Tibial nerve (tissue), 4 donors: ENCODE results near the gene EML2. TPM values are rescaled to one million over a fixed set of nuclear protein-coding genes. Genes with fewer than 3 reads are reported as not detected.

Experiments used
- DNase-seq, 2 donors: peaks; one replicate each; pipeline ENCODE4 v3.0.0-alpha.2; 2019; ENCODE audit warnings: low spot score in 2 of 2
- H3K27ac ChIP-seq, 4 donors: fragments of 200-600 bp; sonication (generic) in 3 of 4; one replicate each; pipeline ENCODE4 v1.5.1; 2017 to 2019; ENCODE audit warnings: mild to moderate bottlenecking in 1 of 4
- H3K27me3 ChIP-seq, 2 donors: fragments of 200-600 bp; sonication (generic) in 1 of 2; one replicate each; pipeline versions ENCODE4 v1.5.1 to v1.6.0; 2017 to 2019
- H3K36me3 ChIP-seq, 3 donors: fragments of 200-600 bp; sonication (generic); one replicate each; pipeline ENCODE4 v1.5.1; 2018 to 2019
- H3K4me1 ChIP-seq, 4 donors: fragments of 200-600 bp; sonication (generic) in 3 of 4; one replicate each; pipeline ENCODE4 v1.5.1; 2017 to 2019
- H3K4me3 ChIP-seq, 4 donors: fragments of 200-600 bp; sonication (generic) in 3 of 4; one replicate each; pipeline ENCODE4 v1.5.1; 2017 to 2019; ENCODE audit warnings: mild to moderate bottlenecking in 1 of 4, moderate library complexity in 1 of 4
- H3K9me3 ChIP-seq, 4 donors: fragments of 200-600 bp; sonication (generic) in 3 of 4; one replicate each; pipeline ENCODE4 v1.5.1; 2017 to 2019
- CTCF ChIP-seq, 5 experiments: fragments of 200-600 bp in 3 of 5; fragments of 450-650 bp in 2 of 5; sonication (generic) in 3 of 5; IDR thresholded peaks; one replicate each; pipeline ENCODE4 v1.5.1; 2016 to 2019; ENCODE audit warnings: antibody characterized with exemption in 5 of 5, mild to moderate bottlenecking in 3 of 5, moderate library complexity in 2 of 5
- EP300 ChIP-seq, 2 donors: sonication (generic); formaldehyde crosslinking; IDR thresholded peaks; one replicate each; pipeline ENCODE4 v1.6.1; 2017; ENCODE audit warnings: antibody characterized with exemption in 2 of 2, mild to moderate bottlenecking in 1 of 2
- POLR2A ChIP-seq, 2 donors: fragments of 450-650 bp; IDR thresholded peaks; one replicate each; pipeline ENCODE4 v1.6.1; 2017; ENCODE audit warnings: antibody characterized with exemption in 2 of 2, mild to moderate bottlenecking in 2 of 2, moderate library complexity in 2 of 2
- WGBS, 2 donors: methylation state at CpG; one replicate each; pipeline ENCODE4 v1.1.5; 2018; 5-methylcytosine and 5-hydroxymethylcytosine counted together
- total RNA-seq, 4 donors: library from RNA; depleted of rRNA; stranded (reverse); fragments of >200 nt; gene quantifications; one replicate each; pipeline ENCODE4 v1.1.0, GENCODE V29; 2016

EML2 gene
- total RNA-seq, 4 donors from 2014 or later, result 21.0 to 57.1 (median 25.0) TPM

- H3K36me3 ChIP-seq, result no peaks in the 10 kb centered on the region
- peak overlapping the region in 1 of 4 donors; percentile 64 for H3K4me3 ChIP-seq
- no peaks in the 10 kb centered on the region for H3K9me3 ChIP-seq
- peak overlapping the region; percentile 32 to 81 (median 60) for H3K27ac ChIP-seq
- H3K27me3 ChIP-seq, result peaks cover 0 to 93% of the 10 kb centered on the region in 2 donors
- H3K4me1 ChIP-seq, result peaks cover 0 to 45% (median 1%) of the 10 kb centered on the region in 4 donors
- 6% methylated on average over 13 of the region's 13 CpGs for WGBS, 2 donors
- DNase-seq, result no peak
- TF ChIP-seq EP300 (IDR thresholded peaks at IDR 0.05) (no peak), CTCF (IDR thresholded peaks at IDR 0.05) (no peak), POLR2A (IDR thresholded peaks at IDR 0.05) (no peak)
Observed at GRCh38 chr19:45599286-45599685, 39.9 kb downstream of the EML2 start.

GRCh38 chr19:45598267-45599001, 40.8 kb downstream of the EML2 start:
- 5% methylated on average over 20 to 22 of the region's 22 CpGs for WGBS, 2 donors
- TF ChIP-seq CTCF (IDR thresholded peaks at IDR 0.05) (no peak), EP300 (IDR thresholded peaks at IDR 0.05) (no peak), POLR2A (IDR thresholded peaks at IDR 0.05) (no peak)
- peak overlapping the region; percentile 38 to 81 (median 60) for H3K27ac ChIP-seq

GRCh38 chr19:45597425-45598111, 41.6 kb downstream of the EML2 start:
- WGBS, 2 donors, result 15 to 29% methylated on average over 5 of the region's 5 CpGs
- H3K4me3 ChIP-seq, result peak overlapping the region in 1 of 4 donors; percentile 64
- no peaks in the 10 kb centered on the region for H3K9me3 ChIP-seq
- H3K36me3 ChIP-seq, result no peaks in the 10 kb centered on the region
- H3K27ac ChIP-seq, result peak overlapping the region in 3 of 4 donors; percentile 52 to 81 (median 68)
- peaks cover 0 to 83% of the 10 kb centered on the region in 2 donors for H3K27me3 ChIP-seq
- no peak for DNase-seq
- peaks cover 0 to 45% (median 1%) of the 10 kb centered on the region in 4 donors for H3K4me1 ChIP-seq
- no peak for TF ChIP-seq POLR2A (IDR thresholded peaks at IDR 0.05)
- TF ChIP-seq EP300 (IDR thresholded peaks at IDR 0.05), result peak in 1 of 2 donors; percentile 30

More at GRCh38 chr19:45598267-45599001, 40.8 kb downstream of the EML2 start:
- Histone ChIP-seq H3K4me3 (peak overlapping the region in 1 of 4 donors; percentile 64), H3K27me3 (peaks cover 0 to 88% of the 10 kb centered on the region in 2 donors), H3K36me3 (no peaks in the 10 kb centered on the region), H3K4me1 (peaks cover 0 to 45% (median 1%) of the 10 kb centered on the region in 4 donors), H3K9me3 (no peaks in the 10 kb centered on the region)
- DNase-seq, result no peak

GRCh38 chr19:45595814-45596213, 43.4 kb downstream of the EML2 start:
- Histone ChIP-seq H3K36me3 (peaks cover 0 to 9% (median 0%) of the 10 kb centered on the region in 3 donors), H3K4me3 (no peak overlapping the region), H3K27me3 (peaks cover 0 to 78% of the 10 kb centered on the region in 2 donors), H3K9me3 (no peaks in the 10 kb centered on the region), H3K4me1 (peaks cover 0 to 38% (median 1%) of the 10 kb centered on the region in 4 donors), H3K27ac (no peak overlapping the region)
- WGBS, 2 donors, result 57 to 67% methylated on average over 6 of the region's 6 CpGs
- no peak for DNase-seq
- no peak for TF ChIP-seq POLR2A (IDR thresholded peaks at IDR 0.05)
- no peak for TF ChIP-seq CTCF (IDR thresholded peaks at IDR 0.05)
- no peak for TF ChIP-seq EP300 (IDR thresholded peaks at IDR 0.05)

- no peak for DNase-seq
- peaks cover 0 to 19% (median 0%) of the 10 kb centered on the region in 4 donors for H3K4me1 ChIP-seq
- TF ChIP-seq EP300 (IDR thresholded peaks at IDR 0.05) (no peak), POLR2A (IDR thresholded peaks at IDR 0.05) (no peak), CTCF (IDR thresholded peaks at IDR 0.05) (no peak)
- 7 to 23% methylated on average over 1 of the region's 1 CpG for WGBS, 2 donors
- no peak overlapping the region for H3K4me3 ChIP-seq
- no peaks in the 10 kb centered on the region for H3K9me3 ChIP-seq
- H3K36me3 ChIP-seq, result peaks cover 0 to 12% (median 0%) of the 10 kb centered on the region in 3 donors
- H3K27me3 ChIP-seq, result peaks cover 0 to 63% of the 10 kb centered on the region in 2 donors
- no peak overlapping the region for H3K27ac ChIP-seq
Observed at GRCh38 chr19:45593520-45593919, 45.7 kb downstream of the EML2 start.
